Glutamatergic neuron (in vitro differentiated cells): Measurements from ENCODE around the gene TNFAIP1. TPM values are rescaled to one million over a fixed set of nuclear protein-coding genes. Genes with fewer than 3 reads are reported as not detected.
A peak's percentile ranks its signal among the peaks of the same experiment; 100 is the strongest.

Experiments
- DNase-seq: peaks from one replicate; pipeline ENCODE4 v3.0.0; 2022
- H3K27ac Mint-ChIP-seq: one replicate; pipeline ENCODE4 v1.8.0; 2020; ENCODE audit warnings: mild to moderate bottlenecking, mixed read lengths, inconsistent platforms; ENCODE audit not compliant: unreplicated experiment
- H3K27me3 Mint-ChIP-seq: one replicate; pipeline ENCODE4 v1.8.0; 2020; ENCODE audit warnings: mild to moderate bottlenecking, moderate library complexity, mixed read lengths, inconsistent platforms; ENCODE audit not compliant: unreplicated experiment
- H3K36me3 Mint-ChIP-seq: one replicate; pipeline ENCODE4 v1.8.0; 2020; ENCODE audit warnings: mild to moderate bottlenecking, mixed read lengths, inconsistent platforms; ENCODE audit not compliant: unreplicated experiment
- H3K4me1 Mint-ChIP-seq: one replicate; pipeline ENCODE4 v1.8.0; 2020; ENCODE audit warnings: mild to moderate bottlenecking, low read depth, mixed read lengths, inconsistent platforms; ENCODE audit not compliant: unreplicated experiment
- H3K4me3 Mint-ChIP-seq: one replicate; pipeline ENCODE4 v1.8.0; 2020; ENCODE audit warnings: mild to moderate bottlenecking, mixed read lengths, inconsistent platforms; ENCODE audit not compliant: unreplicated experiment
- H3K9me3 Mint-ChIP-seq: one replicate; pipeline ENCODE4 v1.8.0; 2020; ENCODE audit warnings: mild to moderate bottlenecking, moderate library complexity, mixed read lengths, inconsistent platforms; ENCODE audit not compliant: unreplicated experiment
- CTCF ChIP-seq: fragments of 200-600 bp; sonication (generic); IDR thresholded peaks from one replicate; pipeline ENCODE4 v1.5.0; 2021; ENCODE audit not compliant: partially characterized antibody, unreplicated experiment
- total RNA-seq: library from RNA; stranded (reverse); fragmentation: NEBNext Ultra II Directional; extraction: Animal tissue kit (Norgen Biotek cat#: 25700); gene quantifications from one replicate; pipeline ENCODE4 v1.2.1, GENCODE V29; 2021; ENCODE audit not compliant: unreplicated experiment

The TNFAIP1 gene
- total RNA-seq, 1 donor from 2014 or later = 111 TPM

DNA sequence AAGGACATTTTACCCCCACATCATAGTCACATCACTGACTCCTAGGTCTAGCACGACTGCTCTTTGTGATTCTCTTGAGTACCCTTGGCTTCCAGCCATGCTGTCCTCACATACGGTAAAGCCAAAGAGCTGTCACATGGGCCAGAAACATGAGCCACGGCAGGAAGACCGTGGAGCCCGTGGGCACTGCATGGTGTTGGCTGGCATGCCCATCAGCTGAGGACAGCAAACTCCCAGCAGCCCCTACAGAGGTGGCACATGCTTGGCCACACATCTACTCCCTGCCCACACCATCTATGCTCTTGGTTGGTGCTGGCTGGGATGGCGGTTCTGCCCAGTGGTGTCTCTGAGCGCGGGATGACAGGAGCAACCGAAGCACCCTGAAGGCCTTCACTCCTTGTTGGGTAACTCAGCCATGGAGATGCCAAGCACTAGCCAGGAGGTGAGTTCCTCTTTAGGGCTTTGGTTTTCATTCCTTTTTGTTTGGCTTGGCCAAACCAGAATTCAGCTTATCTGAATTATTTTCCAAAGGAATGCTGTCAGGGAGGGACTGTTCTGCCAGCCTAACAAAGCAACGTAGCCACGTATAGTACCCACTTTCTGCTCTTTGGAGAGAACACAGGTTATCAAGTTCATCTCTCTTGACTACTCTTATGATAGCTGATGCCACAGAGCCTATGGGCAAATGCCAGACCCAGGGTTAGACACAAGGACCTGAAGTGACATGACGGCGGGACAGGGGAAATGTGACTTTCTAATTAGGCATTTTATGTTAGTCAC, 10.0 kb downstream of the TNFAIP1 start:
- Mint-ChIP-seq H3K36me3 (no peaks in the 10 kb centered on the region), H3K27ac (peak overlapping the region; percentile 5), H3K9me3 (no peaks in the 10 kb centered on the region)

GRCh38 chr17:28346199-28346580, 10.6 kb downstream of the TNFAIP1 start:
- no peaks in the 10 kb centered on the region for H3K4me1 Mint-ChIP-seq
- no peak for TF ChIP-seq CTCF
- H3K4me3 Mint-ChIP-seq = peak overlapping the region; percentile 7
- no peaks in the 10 kb centered on the region for H3K36me3 Mint-ChIP-seq
- peak overlapping the region; percentile 5 for H3K27ac Mint-ChIP-seq
- DNase-seq = no peak
- peaks cover 1% of the 10 kb centered on the region for H3K27me3 Mint-ChIP-seq
- no peaks in the 10 kb centered on the region for H3K9me3 Mint-ChIP-seq

More for the DNA sequence above, 10.0 kb downstream of the TNFAIP1 start:
- no peak for DNase-seq
- no peak for TF ChIP-seq CTCF
- peaks cover 1% of the 10 kb centered on the region for H3K27me3 Mint-ChIP-seq
- H3K4me1 Mint-ChIP-seq = no peaks in the 10 kb centered on the region
- H3K4me3 Mint-ChIP-seq = no peak overlapping the region

DNA sequence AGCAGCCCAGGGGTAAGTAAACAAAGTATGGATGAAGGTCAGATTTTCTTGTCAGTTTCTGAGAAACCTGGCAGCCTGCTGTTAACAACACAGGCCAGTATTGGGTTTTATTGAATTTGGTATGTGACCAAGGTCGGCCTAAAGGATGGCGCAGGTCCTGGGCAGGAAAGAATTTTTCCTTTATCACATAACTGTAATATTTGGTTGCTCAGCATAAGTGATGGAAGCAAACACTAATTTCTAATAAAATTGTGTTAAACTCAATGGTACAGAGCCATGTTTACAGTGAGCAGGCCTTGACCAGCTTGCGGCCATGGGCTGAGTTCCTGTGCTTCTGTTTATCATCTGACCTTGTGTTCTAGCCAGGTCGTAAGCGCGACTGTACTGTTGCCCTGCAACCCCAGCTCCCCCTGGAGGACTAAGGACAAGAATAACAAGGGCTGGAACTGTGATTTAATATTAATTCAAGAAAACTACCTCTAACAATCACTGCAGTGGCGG, 11.2 kb downstream of the TNFAIP1 start:
- no peak for TF ChIP-seq CTCF
- Mint-ChIP-seq H3K4me1 (no peaks in the 10 kb centered on the region), H3K4me3 (peak overlapping the region; percentile 7), H3K27ac (no peak overlapping the region), H3K9me3 (no peaks in the 10 kb centered on the region), H3K36me3 (no peaks in the 10 kb centered on the region), H3K27me3 (peaks cover 1% of the 10 kb centered on the region)
- DNase-seq = no peak

DNA sequence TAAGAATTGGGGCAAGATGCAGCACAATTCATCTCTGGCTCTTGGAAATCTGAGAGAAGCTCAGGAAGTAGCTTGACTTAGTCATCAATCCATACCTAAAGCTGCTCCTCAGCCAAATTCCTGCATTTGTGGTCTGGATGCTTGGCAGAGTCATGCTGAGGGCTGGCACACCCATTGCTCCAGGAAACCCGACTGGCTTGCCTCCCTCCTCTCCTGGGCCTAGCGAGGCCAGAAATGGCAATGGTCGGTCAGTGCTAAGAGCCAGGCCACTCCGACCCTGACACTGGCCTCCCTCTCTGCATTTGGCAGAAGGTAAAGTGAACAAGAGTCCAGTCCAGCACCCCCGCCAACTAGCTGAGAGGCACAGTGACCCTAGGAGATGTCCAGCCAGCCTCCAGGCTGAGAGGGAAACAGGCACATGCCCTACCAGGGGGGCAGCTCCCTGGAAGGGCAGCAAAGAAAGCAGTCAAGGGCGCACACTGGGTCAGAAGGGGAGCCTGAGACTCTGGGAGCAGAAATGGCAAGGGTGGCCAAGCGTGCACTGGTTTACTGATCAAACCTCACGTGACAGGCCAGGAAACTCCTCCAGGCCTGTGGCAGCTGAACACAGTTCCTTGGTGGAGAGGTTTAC, 11.8 kb downstream of the TNFAIP1 start:
- no peak for DNase-seq
- no peak for TF ChIP-seq CTCF
- Mint-ChIP-seq H3K27me3 (peaks cover 1% of the 10 kb centered on the region), H3K4me1 (no peaks in the 10 kb centered on the region), H3K36me3 (no peaks in the 10 kb centered on the region), H3K9me3 (no peaks in the 10 kb centered on the region), H3K27ac (no peak overlapping the region), H3K4me3 (no peak overlapping the region)

DNA sequence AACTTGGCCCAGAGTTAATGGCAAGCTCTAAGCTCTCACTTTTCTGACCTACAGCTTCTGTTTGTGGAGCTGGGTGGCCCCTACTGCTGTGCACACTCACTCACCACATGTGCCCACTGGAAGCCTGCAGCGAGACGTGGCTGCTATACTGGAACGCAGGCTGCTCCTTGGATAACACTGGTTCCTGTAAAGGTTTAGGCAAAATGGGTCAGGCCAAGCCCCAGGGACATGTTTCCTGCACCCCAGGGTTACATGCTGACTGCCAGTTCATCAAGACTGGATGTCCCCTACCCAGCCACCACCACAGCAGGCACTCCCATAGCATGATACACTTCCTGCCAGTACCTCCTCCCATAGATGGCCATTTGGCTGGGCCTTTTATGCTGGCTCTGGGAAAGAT, 13.4 kb downstream of the TNFAIP1 start:
- Mint-ChIP-seq H3K4me1 (no peaks in the 10 kb centered on the region), H3K4me3 (no peak overlapping the region), H3K36me3 (no peaks in the 10 kb centered on the region), H3K27me3 (peaks cover 1% of the 10 kb centered on the region), H3K9me3 (peaks cover 2% of the 10 kb centered on the region), H3K27ac (no peak overlapping the region)
- no peak for TF ChIP-seq CTCF
- DNase-seq = no peak
